ENCODE results near the gene KIAA0319L. TPM values are rescaled to one million over a fixed set of nuclear protein-coding genes. Genes with fewer than 3 reads are reported as not detected.

KIAA0319L gene
- total RNA-seq, 1 experiment from 2014 or later, result 70.0 TPM

DNA sequence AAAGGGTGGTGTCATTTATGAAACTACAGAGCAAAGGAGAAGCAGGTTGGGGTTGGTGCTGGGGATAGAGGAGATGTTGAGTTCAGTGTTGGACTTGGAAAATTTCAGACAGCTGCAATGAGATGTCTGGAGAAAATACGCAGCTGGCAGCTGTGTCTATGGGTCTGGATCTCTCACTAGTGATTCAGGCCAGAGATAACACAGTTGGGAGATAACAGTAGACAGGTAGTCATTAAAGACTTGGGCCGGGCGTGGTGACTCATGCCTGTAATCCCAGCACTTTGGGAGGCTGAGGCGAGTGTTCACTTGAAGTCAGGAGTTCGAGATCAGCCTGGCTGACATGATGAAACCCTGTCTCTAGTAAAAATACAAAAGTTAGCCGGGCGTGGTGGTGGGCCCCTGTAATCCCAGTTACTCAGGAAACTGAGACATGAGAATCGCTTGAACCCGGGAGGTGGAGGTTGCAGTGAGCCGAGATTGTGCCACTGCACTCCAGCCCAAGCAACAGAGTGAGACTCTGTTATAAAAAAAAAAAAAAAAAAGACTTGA lies 13.5 kb upstream of the KIAA0319L start:
- DNase-seq (ENCODE audit: low spot score), result no peak
- ChIA-PET POLR2A (interaction anchor here (1.0 kb wide), 1 partner anchor 200 kb away, joined by 3 read pairs; no protein-coding TSS in a partner anchor), CTCF (interaction anchor here (0.6 to 2.4 kb wide), 5 partner anchors 13 to 157 kb away, joined by 3 to 14 read pairs (median 8); partner anchors contain the start of genes KIAA0319L and NCDN)
- no peak overlapping the region for H3K4me3 Mint-ChIP-seq
- H3K27me3 Mint-ChIP-seq (ENCODE audit: low read depth), result peaks cover 68% of the 10 kb centered on the region
- ATAC-seq, result no peak
- peaks cover 22% of the 10 kb centered on the region for H3K4me1 Mint-ChIP-seq
- peaks cover 4% of the 10 kb centered on the region for H3K36me3 Mint-ChIP-seq
- TF ChIP-seq SMAD4 (CRISPR knock-in tag; IDR thresholded peaks at IDR 0.05) (no peak), MAX (CRISPR knock-in tag; IDR thresholded peaks at IDR 0.05) (no peak), EMX1 (CRISPR knock-in tag; IDR thresholded peaks at IDR 0.05) (no peak), CREM (CRISPR knock-in tag; IDR thresholded peaks at IDR 0.05) (no peak), IRF2 (CRISPR knock-in tag; IDR thresholded peaks at IDR 0.05; ENCODE audit: borderline replicate concordance, low read depth) (no peak), GTF2I (CRISPR knock-in tag; conservative IDR thresholded peaks at IDR 0.05) (no peak), ZNF396 (CRISPR knock-in tag; IDR thresholded peaks at IDR 0.05; ENCODE audit: borderline replicate concordance) (no peak), SP1 (CRISPR knock-in tag; conservative IDR thresholded peaks at IDR 0.05) (no peak)
- TF ChIP-seq, protein P1, sequence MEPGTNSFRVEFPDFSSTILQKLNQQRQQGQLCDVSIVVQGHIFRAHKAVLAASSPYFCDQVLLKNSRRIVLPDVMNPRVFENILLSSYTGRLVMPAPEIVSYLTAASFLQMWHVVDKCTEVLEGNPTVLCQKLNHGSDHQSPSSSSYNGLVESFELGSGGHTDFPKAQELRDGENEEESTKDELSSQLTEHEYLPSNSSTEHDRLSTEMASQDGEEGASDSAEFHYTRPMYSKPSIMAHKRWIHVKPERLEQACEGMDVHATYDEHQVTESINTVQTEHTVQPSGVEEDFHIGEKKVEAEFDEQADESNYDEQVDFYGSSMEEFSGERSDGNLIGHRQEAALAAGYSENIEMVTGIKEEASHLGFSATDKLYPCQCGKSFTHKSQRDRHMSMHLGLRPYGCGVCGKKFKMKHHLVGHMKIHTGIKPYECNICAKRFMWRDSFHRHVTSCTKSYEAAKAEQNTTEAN (CRISPR knock-in tag; IDR thresholded peaks at IDR 0.05), result no peak
- TF ChIP-seq, protein P2, sequence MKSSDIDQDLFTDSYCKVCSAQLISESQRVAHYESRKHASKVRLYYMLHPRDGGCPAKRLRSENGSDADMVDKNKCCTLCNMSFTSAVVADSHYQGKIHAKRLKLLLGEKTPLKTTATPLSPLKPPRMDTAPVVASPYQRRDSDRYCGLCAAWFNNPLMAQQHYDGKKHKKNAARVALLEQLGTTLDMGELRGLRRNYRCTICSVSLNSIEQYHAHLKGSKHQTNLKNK (CRISPR knock-in tag; IDR thresholded peaks at IDR 0.05), result no peak
- H3K27ac Mint-ChIP-seq, result no peak overlapping the region
- H3K9me3 Mint-ChIP-seq, result no peaks in the 10 kb centered on the region

GRCh38 chr1:35569936-35570335 lies 12.7 kb upstream of the KIAA0319L start:
- Mint-ChIP-seq H3K9me3 (no peaks in the 10 kb centered on the region), H3K4me1 (peaks cover 15% of the 10 kb centered on the region), H3K36me3 (peaks cover 4% of the 10 kb centered on the region), H3K27me3 (ENCODE audit: low read depth) (peaks cover 60% of the 10 kb centered on the region), H3K4me3 (no peak overlapping the region), H3K27ac (no peak overlapping the region)
- no peak for DNase-seq (ENCODE audit: low spot score)
- CTCF ChIA-PET, result interaction anchor here (0.6 to 2.4 kb wide), 5 partner anchors 13 to 158 kb away, joined by 3 to 14 read pairs (median 8); partner anchors contain the start of genes KIAA0319L and NCDN
- POLR2A ChIA-PET, result no interaction called here
- no peak for ATAC-seq
- TF ChIP-seq SP1 (CRISPR knock-in tag; conservative IDR thresholded peaks at IDR 0.05) (no peak), ZNF138 (CRISPR knock-in tag; conservative IDR thresholded peaks at IDR 0.05) (no peak), ZNF232 (CRISPR knock-in tag; IDR thresholded peaks at IDR 0.05) (no peak), NR3C1 (CRISPR knock-in tag; conservative IDR thresholded peaks at IDR 0.05; ENCODE audit: low read depth) (no peak), ATF2 (CRISPR knock-in tag; IDR thresholded peaks at IDR 0.05; ENCODE audit: borderline replicate concordance, low read depth) (no peak)
- TF ChIP-seq, protein P3, sequence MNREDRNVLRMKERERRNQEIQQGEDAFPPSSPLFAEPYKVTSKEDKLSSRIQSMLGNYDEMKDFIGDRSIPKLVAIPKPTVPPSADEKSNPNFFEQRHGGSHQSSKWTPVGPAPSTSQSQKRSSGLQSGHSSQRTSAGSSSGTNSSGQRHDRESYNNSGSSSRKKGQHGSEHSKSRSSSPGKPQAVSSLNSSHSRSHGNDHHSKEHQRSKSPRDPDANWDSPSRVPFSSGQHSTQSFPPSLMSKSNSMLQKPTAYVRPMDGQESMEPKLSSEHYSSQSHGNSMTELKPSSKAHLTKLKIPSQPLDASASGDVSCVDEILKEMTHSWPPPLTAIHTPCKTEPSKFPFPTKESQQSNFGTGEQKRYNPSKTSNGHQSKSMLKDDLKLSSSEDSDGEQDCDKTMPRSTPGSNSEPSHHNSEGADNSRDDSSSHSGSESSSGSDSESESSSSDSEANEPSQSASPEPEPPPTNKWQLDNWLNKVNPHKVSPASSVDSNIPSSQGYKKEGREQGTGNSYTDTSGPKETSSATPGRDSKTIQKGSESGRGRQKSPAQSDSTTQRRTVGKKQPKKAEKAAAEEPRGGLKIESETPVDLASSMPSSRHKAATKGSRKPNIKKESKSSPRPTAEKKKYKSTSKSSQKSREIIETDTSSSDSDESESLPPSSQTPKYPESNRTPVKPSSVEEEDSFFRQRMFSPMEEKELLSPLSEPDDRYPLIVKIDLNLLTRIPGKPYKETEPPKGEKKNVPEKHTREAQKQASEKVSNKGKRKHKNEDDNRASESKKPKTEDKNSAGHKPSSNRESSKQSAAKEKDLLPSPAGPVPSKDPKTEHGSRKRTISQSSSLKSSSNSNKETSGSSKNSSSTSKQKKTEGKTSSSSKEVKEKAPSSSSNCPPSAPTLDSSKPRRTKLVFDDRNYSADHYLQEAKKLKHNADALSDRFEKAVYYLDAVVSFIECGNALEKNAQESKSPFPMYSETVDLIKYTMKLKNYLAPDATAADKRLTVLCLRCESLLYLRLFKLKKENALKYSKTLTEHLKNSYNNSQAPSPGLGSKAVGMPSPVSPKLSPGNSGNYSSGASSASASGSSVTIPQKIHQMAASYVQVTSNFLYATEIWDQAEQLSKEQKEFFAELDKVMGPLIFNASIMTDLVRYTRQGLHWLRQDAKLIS (CRISPR knock-in tag; IDR thresholded peaks at IDR 0.05; ENCODE audit: borderline replicate concordance), result no peak
